Measurements from ENCODE around the gene FLOT2.
"Not testable (repeated sequence)": the region's sequence is repeated elsewhere in the genome, so short reads cannot be mapped to it uniquely, and the experiment has no call there.

Gene FLOT2

DNA sequence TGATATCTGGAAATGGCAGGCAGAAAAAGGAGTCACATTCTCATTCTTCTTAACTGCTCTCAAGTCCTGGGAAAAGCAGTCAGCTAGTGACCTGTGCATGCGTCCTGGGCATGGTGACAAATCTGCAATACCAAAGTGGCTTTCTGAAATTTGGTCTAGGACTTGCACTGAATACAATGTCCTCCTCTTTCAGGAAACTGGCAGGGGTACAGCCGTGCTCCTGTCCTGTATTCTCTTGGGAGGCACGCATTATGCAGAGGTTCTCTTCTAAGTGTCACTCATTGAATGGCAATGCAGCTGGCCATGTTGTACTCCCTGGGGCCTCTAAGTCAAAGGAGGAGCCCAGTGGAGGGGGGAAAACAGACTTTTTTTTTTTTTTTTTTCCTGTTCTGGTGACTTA is 43.1 kb upstream of the FLOT2 start:
- H3K4me3 ChIP-seq (ENCODE audit: low read length) = no peak overlapping the region
- TF ChIP-seq, protein P1, sequence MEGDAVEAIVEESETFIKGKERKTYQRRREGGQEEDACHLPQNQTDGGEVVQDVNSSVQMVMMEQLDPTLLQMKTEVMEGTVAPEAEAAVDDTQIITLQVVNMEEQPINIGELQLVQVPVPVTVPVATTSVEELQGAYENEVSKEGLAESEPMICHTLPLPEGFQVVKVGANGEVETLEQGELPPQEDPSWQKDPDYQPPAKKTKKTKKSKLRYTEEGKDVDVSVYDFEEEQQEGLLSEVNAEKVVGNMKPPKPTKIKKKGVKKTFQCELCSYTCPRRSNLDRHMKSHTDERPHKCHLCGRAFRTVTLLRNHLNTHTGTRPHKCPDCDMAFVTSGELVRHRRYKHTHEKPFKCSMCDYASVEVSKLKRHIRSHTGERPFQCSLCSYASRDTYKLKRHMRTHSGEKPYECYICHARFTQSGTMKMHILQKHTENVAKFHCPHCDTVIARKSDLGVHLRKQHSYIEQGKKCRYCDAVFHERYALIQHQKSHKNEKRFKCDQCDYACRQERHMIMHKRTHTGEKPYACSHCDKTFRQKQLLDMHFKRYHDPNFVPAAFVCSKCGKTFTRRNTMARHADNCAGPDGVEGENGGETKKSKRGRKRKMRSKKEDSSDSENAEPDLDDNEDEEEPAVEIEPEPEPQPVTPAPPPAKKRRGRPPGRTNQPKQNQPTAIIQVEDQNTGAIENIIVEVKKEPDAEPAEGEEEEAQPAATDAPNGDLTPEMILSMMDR (IDR thresholded peaks at IDR 0.05; ENCODE audit: insufficient read depth, low read depth, low read length, missing control alignments) = no peak
- DNase-seq (ENCODE audit: low read depth) = no peak

DNA sequence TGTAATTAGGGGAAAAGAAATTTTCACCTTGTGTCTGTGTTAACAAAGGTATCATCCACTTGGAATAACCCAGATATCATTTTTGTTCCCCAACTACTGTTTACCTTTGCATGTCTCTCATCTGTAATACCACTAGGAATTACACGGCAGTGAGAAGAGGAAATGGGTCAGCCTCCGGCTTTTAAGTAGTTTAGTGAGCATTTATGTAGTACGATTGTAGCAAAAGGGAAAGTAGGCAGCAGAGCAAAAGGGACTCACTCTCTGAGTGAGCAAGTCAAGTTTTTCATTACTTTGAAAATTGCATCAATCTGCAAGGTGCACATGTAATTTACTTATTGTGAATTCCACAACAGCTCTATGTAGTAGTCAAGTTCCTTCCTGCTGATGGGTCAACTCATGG is 42.6 kb upstream of the FLOT2 start:
- H3K4me3 ChIP-seq (ENCODE audit: low read length) = no peak overlapping the region
- TF ChIP-seq, protein P1 (IDR thresholded peaks at IDR 0.05; ENCODE audit: insufficient read depth, low read depth, low read length, missing control alignments) = no peak
- no peak for DNase-seq (ENCODE audit: low read depth)

DNA sequence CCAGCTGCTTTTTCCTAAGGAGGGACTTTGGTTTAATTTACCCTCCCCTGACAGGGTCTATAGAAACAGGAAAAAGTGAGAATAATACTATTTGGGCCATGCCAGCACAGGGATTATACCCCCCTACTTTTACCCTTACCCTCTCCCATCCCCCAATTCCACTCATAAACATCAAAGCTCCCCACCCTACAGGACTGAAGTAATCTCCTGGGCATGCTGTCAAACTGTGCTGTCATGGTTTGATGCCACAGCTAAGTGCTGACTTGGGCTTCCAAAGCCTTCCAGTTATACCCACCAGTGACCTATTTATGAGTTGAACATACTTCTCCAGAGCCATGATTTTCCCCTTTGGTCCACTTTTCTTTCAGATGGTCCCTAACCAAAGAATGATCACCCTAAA is 41.0 kb upstream of the FLOT2 start:
- H3K4me3 ChIP-seq (ENCODE audit: low read length) = no peak overlapping the region
- TF ChIP-seq, protein P1 (IDR thresholded peaks at IDR 0.05; ENCODE audit: insufficient read depth, low read depth, low read length, missing control alignments) = no peak
- DNase-seq (ENCODE audit: low read depth) = no peak

DNA sequence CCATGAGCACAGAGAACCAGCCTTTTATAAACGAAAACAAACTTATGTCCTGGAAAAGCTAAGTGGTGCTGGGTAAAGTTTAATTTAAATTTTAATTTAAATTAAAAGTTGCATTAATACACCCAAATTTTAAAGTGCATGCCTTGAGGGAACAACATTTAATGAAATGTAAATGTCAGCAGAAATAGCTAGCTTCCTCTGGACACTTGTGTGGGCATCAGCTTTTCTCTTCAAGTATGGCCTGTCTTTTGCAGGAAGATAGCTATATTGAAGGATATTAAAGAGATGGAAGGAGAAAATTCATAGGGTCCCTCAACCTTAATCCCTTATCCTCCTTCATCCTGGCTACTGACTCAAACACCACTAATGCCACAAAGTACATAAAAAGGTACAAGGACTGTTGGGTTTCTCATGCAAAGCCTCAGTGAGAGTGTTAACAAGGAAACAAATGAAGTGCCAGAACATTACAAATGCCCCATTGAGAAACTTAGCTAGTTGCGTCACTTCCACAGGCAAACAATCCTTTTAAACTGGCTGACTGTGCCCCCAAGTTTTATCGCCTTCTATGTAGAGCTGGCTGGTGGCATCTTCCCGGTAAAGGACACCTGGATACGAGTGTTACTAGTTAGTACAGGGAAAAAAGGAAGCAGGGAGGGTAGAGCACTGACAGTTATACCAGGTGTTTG is 39.7 kb upstream of the FLOT2 start:
- H3K4me3 ChIP-seq (ENCODE audit: low read length) = no peak overlapping the region
- DNase-seq (ENCODE audit: low read depth) = peak; percentile 79
- TF ChIP-seq, protein P1 (IDR thresholded peaks at IDR 0.05; ENCODE audit: insufficient read depth, low read depth, low read length, missing control alignments) = no peak

DNA sequence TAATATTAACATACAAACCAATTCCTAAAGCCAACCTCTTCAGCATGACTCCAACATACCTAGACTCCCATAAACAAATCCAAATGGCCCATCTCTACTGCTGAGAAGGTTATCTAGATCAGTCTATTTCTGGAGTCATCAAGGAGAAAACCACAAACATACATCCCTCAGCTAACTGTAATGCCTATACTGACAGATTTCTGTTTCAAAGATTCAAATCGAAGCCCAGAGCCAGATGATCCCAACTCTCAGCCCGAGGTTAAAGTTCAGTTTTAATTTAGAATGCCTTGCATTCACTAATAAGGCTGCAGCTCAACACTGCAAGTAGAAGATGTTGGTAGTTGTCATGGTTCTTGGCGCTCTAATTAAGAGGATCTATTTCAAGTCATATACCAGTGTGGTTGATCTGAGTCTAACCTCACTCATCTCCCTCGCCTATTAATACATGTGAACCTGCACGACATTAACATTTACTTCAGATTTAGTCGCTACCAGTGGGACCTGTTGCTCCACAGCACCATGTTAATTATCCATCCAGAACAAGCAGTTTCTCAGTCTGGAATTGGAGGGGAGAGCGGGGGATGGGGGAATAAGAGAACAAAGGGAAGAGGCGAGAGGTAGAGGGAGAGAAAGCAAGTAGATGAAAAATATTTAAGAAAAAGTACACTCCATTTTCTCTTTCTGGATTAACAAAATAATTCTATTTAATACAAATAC is 38.4 kb upstream of the FLOT2 start:
- TF ChIP-seq, protein P1 (IDR thresholded peaks at IDR 0.05; ENCODE audit: insufficient read depth, low read depth, low read length, missing control alignments) = no peak
- no peak for DNase-seq (ENCODE audit: low read depth)
- no peak overlapping the region for H3K4me3 ChIP-seq (ENCODE audit: low read length)

DNA sequence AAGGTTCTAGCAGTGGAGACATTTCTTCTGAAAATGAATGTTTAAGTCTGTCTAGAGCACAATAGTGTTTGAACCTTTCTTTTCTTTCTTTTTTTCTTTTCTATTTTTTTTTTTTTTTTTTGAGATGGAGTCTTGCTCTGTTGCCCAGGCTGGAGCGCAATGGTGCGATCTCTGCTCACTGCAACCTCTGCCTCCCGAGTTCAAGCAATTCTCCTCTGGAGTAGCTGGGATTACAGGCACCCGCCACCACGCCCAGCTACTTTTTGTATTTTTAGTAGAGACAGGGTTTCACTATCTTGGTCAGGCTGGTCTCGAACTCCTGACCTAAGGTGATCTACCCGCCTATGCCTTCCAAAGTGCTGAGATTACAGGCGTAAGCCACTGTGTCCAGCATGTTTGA is 37.0 kb upstream of the FLOT2 start:
- not testable (repeated sequence) for H3K4me3 ChIP-seq (ENCODE audit: low read length); DNase-seq (ENCODE audit: low read depth)

DNA sequence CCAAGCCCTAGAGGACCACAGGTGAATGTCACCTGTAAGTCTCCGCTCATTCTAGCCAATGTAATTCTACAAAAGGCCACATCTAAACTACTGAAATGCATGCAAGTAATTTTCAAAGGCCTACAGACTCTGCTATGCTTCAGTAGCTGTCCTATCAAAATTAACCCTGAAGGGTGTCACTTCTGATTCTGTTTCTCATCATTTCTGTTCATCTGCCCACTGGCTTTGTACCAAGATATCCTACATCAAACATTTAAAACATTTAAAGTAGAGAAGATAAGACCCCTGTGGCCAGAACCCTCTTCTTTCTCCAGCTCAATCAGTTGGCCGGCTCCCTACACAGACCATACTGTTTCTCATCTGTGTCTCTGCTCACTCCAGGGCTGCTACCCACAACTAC is 32.3 kb upstream of the FLOT2 start:
- TF ChIP-seq, protein P1 (IDR thresholded peaks at IDR 0.05; ENCODE audit: insufficient read depth, low read depth, low read length, missing control alignments) = no peak
- H3K4me3 ChIP-seq (ENCODE audit: low read length) = no peak overlapping the region
- no peak for DNase-seq (ENCODE audit: low read depth)

All from epithelial cell of esophagus (primary cell).